ENCODE measurements around the gene DSCAML1. TPM values are rescaled to one million over a fixed set of nuclear protein-coding genes. Genes with fewer than 3 reads are reported as not detected.

The DSCAML1 gene
- total and polyA plus RNA-seq, 9 of the 15 experiments (the other 6 are each of a cell fraction or from before 2014, with no cell fraction given), result not detected

- Histone ChIP-seq H3K9me1 (ENCODE audit: control insufficient read depth, insufficient read depth, low read length) (no peaks in the 10 kb centered on the region), H3K36me3 (ENCODE audit: control insufficient read depth, insufficient read depth, low read length) (no peaks in the 10 kb centered on the region), H3K4me1 (replicated peaks in 1 of 2; ENCODE audit: control insufficient read depth in 2 of 2, insufficient read depth in 2 of 2, low read length in 2 of 2) (no peaks in the 10 kb centered on the region), H3K27me3 (ENCODE audit: control insufficient read depth in 2 of 2, insufficient read depth in 2 of 2, low read length in 2 of 2) (peaks cover 16 to 55% of the 10 kb centered on the region in 2 experiments; a peak in 4 of 5 replicates), H3K79me2 (ENCODE audit: control insufficient read depth, insufficient read depth, low read length) (no peaks in the 10 kb centered on the region), H2AFZ (ENCODE audit: low read depth, low read length) (no peak overlapping the region), H3K4me3 (no peak overlapping the region), H3K27ac (ENCODE audit: extremely low read depth, low read depth, low read length) (no peak overlapping the region), H3K9ac (ENCODE audit: insufficient read depth in 1 of 2, low read depth in 2 of 2, low read length in 2 of 2) (no peak overlapping the region), H3K9me3 (replicated peaks; ENCODE audit: control insufficient read depth, insufficient read depth, low read depth, low read length) (no peaks in the 10 kb centered on the region), H4K20me1 (replicated peaks; ENCODE audit: control insufficient read depth, insufficient read depth, low read length) (0 out of 2 replicates have a peak, but pooled peaks cover 4% of the 10 kb centered on the region), H3K4me2 (ENCODE audit: insufficient read depth, low read length) (no peak overlapping the region)
- BruUV-seq (replicated peaks), result no TSS peak
- no peak for DNase-seq (ENCODE audit: extremely low read depth in 1 of 4, low spot score in 3 of 4)
- FAIRE-seq, result no peak
- intact Hi-C loops (cut with micrococcal nuclease), result no loop called here
- ATAC-seq, result no peak
- no peak for TF ChIP-seq KLF16 (IDR thresholded peaks at IDR 0.05)
- no peak for TF ChIP-seq NRF1 (conservative IDR thresholded peaks at IDR 0.05 in 1 of 2, IDR thresholded peaks at IDR 0.05 in 1 of 2)
- WGBS (ENCODE audit: insufficient coverage, low coverage, missing lambda C conversion rate), result 0% methylated on average over 3 of the region's 4 CpGs
- ChIA-PET CTCF (ENCODE audit: low intra/inter-chr PET ratio) (no interaction called here), POLR2A (interaction anchor here (0.9 kb wide), 1 partner anchor 12 kb away, joined by 3 read pairs; no protein-coding TSS in a partner anchor)
- in situ Hi-C loops (cut with MboI), result no loop called here
These were observed 105.8 kb downstream of the DSCAML1 start for GRCh38 chr11:117691218-117691514.

- in situ Hi-C loops (cut with MboI), result no loop called here
- POLR2A ChIA-PET, result interaction anchor here (0.6 to 0.9 kb wide), 3 partner anchors 12 to 530 kb away, joined by 3 to 4 read pairs (median 3); no protein-coding TSS in a partner anchor
- FAIRE-seq, result no peak
- TF ChIP-seq PHF8 (IDR thresholded peaks at IDR 0.05; ENCODE audit: borderline replicate concordance, low read length) (no peak), HSF4 (CRISPR knock-in tag; IDR thresholded peaks at IDR 0.05; ENCODE audit: borderline replicate concordance) (no peak), NBN (IDR thresholded peaks at IDR 0.05; ENCODE audit: low read depth) (no peak), ATF3 (IDR thresholded peaks at IDR 0.05) (no peak), ATF3 (CRISPR knock-in tag; conservative IDR thresholded peaks at IDR 0.05) (no peak), AFF1 (IDR thresholded peaks at IDR 0.05; ENCODE audit: low read depth in 1 of 2, partially characterized antibody in 2 of 2) (no peak)
These were observed 106.4 kb downstream of the DSCAML1 start for GRCh38 chr11:117690484-117691217.

More at GRCh38 chr11:117690484-117691217, 106.4 kb downstream of the DSCAML1 start:
- H4K20me1 ChIP-seq (replicated peaks; ENCODE audit: control insufficient read depth, insufficient read depth, low read length), result 0 out of 2 replicates have a peak, but pooled peaks cover 4% of the 10 kb centered on the region
- H3K27ac ChIP-seq (ENCODE audit: extremely low read depth, low read depth, low read length), result no peak overlapping the region
- no TSS peak for BruUV-seq (replicated peaks)
- H3K27me3 ChIP-seq (ENCODE audit: control insufficient read depth in 2 of 2, insufficient read depth in 2 of 2, low read length in 2 of 2), result peaks cover 13 to 60% of the 10 kb centered on the region in 2 experiments; a peak in 4 of 5 replicates
- CTCF ChIA-PET (ENCODE audit: low intra/inter-chr PET ratio), result no interaction called here
- WGBS (ENCODE audit: insufficient coverage, low coverage, missing lambda C conversion rate), result 2% methylated on average over 8 of the region's 8 CpGs
- no peak overlapping the region for H3K9ac ChIP-seq (ENCODE audit: insufficient read depth in 1 of 2, low read depth in 2 of 2, low read length in 2 of 2)
- ATAC-seq (no peak), DNase-seq (ENCODE audit: extremely low read depth in 1 of 4, low spot score in 3 of 4) (no peak)
- no peaks in the 10 kb centered on the region for H3K79me2 ChIP-seq (ENCODE audit: control insufficient read depth, insufficient read depth, low read length)
- H3K4me1 ChIP-seq (replicated peaks in 1 of 2; ENCODE audit: control insufficient read depth in 2 of 2, insufficient read depth in 2 of 2, low read length in 2 of 2), result no peaks in the 10 kb centered on the region
- no peak overlapping the region for H2AFZ ChIP-seq (ENCODE audit: low read depth, low read length)
- no peaks in the 10 kb centered on the region for H3K9me1 ChIP-seq (ENCODE audit: control insufficient read depth, insufficient read depth, low read length)
- H3K4me2 ChIP-seq (ENCODE audit: insufficient read depth, low read length), result no peak overlapping the region
- no peaks in the 10 kb centered on the region for H3K9me3 ChIP-seq (replicated peaks; ENCODE audit: control insufficient read depth, insufficient read depth, low read depth, low read length)
- no peak overlapping the region for H3K4me3 ChIP-seq
- intact Hi-C loops (cut with micrococcal nuclease), result no loop called here
- no peaks in the 10 kb centered on the region for H3K36me3 ChIP-seq (ENCODE audit: control insufficient read depth, insufficient read depth, low read length)

Measured in K562 (cell line).